ENCODE data around the gene KIF26B.

DNA sequence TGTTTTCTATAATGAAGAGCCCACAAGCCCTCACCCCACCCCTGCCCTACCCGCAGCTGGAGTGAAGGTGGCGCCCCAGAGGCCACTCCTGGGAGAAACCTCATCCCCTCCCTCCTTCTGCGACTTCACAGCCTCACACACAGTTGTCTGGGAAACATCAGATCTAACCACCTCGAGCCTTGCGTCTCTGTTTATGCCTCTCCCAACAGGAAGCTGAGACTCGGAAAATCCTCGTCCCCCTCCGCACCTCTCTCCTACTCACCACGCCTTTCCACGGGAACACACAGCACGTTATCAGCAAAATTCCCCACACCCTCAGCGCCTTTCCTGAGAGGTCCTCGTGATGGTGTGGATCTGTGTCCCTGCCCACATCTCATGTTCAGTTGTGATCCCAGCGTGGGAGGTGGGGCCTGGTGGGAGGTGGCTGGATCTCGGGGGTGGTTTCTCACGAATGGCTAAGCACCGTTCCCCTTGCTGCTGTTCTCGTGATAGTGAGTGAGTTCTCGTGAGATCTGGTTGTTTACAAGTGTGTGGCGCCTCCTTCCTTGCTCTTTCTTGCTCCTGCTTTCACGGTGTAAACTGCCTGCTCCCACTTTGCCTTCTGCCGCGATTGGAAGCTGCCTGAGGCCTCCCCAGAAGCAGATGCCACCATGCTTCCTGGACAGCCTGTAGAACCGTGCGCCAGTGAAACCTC is 190.6 kb downstream of the KIF26B start:
- TF ChIP-seq, protein P1, sequence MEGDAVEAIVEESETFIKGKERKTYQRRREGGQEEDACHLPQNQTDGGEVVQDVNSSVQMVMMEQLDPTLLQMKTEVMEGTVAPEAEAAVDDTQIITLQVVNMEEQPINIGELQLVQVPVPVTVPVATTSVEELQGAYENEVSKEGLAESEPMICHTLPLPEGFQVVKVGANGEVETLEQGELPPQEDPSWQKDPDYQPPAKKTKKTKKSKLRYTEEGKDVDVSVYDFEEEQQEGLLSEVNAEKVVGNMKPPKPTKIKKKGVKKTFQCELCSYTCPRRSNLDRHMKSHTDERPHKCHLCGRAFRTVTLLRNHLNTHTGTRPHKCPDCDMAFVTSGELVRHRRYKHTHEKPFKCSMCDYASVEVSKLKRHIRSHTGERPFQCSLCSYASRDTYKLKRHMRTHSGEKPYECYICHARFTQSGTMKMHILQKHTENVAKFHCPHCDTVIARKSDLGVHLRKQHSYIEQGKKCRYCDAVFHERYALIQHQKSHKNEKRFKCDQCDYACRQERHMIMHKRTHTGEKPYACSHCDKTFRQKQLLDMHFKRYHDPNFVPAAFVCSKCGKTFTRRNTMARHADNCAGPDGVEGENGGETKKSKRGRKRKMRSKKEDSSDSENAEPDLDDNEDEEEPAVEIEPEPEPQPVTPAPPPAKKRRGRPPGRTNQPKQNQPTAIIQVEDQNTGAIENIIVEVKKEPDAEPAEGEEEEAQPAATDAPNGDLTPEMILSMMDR (IDR thresholded peaks at IDR 0.05) = no peak
- no peak for TF ChIP-seq TP53 (CRISPR knock-in tag; IDR thresholded peaks at IDR 0.05)
- no peak for TF ChIP-seq ZBTB21 (CRISPR knock-in tag; IDR thresholded peaks at IDR 0.05; ENCODE audit: borderline replicate concordance)
- no peak for TF ChIP-seq OVOL2 (CRISPR knock-in tag; IDR thresholded peaks at IDR 0.05; ENCODE audit: borderline replicate concordance)
- no peak for TF ChIP-seq JUN (CRISPR knock-in tag; IDR thresholded peaks at IDR 0.05)
- no peak for TF ChIP-seq ZNF121 (CRISPR knock-in tag; IDR thresholded peaks at IDR 0.05)
- TF ChIP-seq, protein P2, sequence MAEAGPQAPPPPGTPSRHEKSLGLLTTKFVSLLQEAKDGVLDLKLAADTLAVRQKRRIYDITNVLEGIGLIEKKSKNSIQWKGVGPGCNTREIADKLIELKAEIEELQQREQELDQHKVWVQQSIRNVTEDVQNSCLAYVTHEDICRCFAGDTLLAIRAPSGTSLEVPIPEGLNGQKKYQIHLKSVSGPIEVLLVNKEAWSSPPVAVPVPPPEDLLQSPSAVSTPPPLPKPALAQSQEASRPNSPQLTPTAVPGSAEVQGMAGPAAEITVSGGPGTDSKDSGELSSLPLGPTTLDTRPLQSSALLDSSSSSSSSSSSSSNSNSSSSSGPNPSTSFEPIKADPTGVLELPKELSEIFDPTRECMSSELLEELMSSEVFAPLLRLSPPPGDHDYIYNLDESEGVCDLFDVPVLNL (CRISPR knock-in tag; IDR thresholded peaks at IDR 0.05; ENCODE audit: borderline replicate concordance, low read depth) = no peak
- no peak for TF ChIP-seq NR1H2 (CRISPR knock-in tag; IDR thresholded peaks at IDR 0.05)
- no peak for TF ChIP-seq CREM (CRISPR knock-in tag; IDR thresholded peaks at IDR 0.05)
- TF ChIP-seq RELA (CRISPR knock-in tag; IDR thresholded peaks at IDR 0.05; ENCODE audit: borderline replicate concordance) = no peak
- TF ChIP-seq FOXJ3 (CRISPR knock-in tag; IDR thresholded peaks at IDR 0.05; ENCODE audit: borderline replicate concordance) = no peak
- TF ChIP-seq, protein P3, sequence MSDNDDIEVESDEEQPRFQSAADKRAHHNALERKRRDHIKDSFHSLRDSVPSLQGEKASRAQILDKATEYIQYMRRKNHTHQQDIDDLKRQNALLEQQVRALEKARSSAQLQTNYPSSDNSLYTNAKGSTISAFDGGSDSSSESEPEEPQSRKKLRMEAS (CRISPR knock-in tag; IDR thresholded peaks at IDR 0.05) = no peak
- no peak for TF ChIP-seq NFE2L1 (CRISPR knock-in tag; IDR thresholded peaks at IDR 0.05)
- no peak for TF ChIP-seq CREB1 (CRISPR knock-in tag; IDR thresholded peaks at IDR 0.05)
